Memory B cell (primary cell): Measurements from ENCODE around the gene OCEL1.
"Not testable (repeated sequence)": the region's sequence is repeated elsewhere in the genome, so short reads cannot be mapped to it uniquely, and the experiment has no call there.

Source experiments
- ATAC-seq: fragments of 150-1000 bp; cut with Tn5 transposase; 2 replicates; pipeline ENCODE4 v1.10.0; 2021; ENCODE audit warnings: low read depth, mild to moderate bottlenecking, moderate library complexity
- DNase-seq, 2 donors: peaks; one replicate each; pipeline ENCODE4 v3.0.0; 2022; ENCODE audit warnings: low spot score in 2 of 2
- H3K27ac Mint-ChIP-seq: one replicate; pipeline ENCODE4 v1.8.0; 2022; ENCODE audit warnings: mild to moderate bottlenecking, moderate library complexity, mixed read lengths
- H3K27me3 Mint-ChIP-seq: one replicate; pipeline ENCODE4 v1.8.0; 2022; ENCODE audit warnings: mixed read lengths
- H3K36me3 Mint-ChIP-seq: one replicate; pipeline ENCODE4 v1.8.0; 2022; ENCODE audit warnings: mild to moderate bottlenecking, mixed read lengths
- H3K4me1 Mint-ChIP-seq: one replicate; pipeline ENCODE4 v1.8.0; 2022; ENCODE audit warnings: mixed read lengths
- H3K4me3 Mint-ChIP-seq: one replicate; pipeline ENCODE4 v1.8.0; 2022; ENCODE audit warnings: mild to moderate bottlenecking, moderate library complexity, mixed read lengths
- H3K9me3 Mint-ChIP-seq: one replicate; pipeline ENCODE4 v1.8.0; 2022; ENCODE audit warnings: mixed read lengths

OCEL1 gene

GRCh38 chr19:17255150-17255621, 29.2 kb downstream of the OCEL1 start:
- Mint-ChIP-seq H3K36me3 (no peaks in the 10 kb centered on the region), H3K27ac (no peak overlapping the region), H3K4me3 (no peak overlapping the region), H3K27me3 (no peaks in the 10 kb centered on the region), H3K4me1 (no peaks in the 10 kb centered on the region), H3K9me3 (no peaks in the 10 kb centered on the region)
- no peak for ATAC-seq
- no peak for DNase-seq

DNA sequence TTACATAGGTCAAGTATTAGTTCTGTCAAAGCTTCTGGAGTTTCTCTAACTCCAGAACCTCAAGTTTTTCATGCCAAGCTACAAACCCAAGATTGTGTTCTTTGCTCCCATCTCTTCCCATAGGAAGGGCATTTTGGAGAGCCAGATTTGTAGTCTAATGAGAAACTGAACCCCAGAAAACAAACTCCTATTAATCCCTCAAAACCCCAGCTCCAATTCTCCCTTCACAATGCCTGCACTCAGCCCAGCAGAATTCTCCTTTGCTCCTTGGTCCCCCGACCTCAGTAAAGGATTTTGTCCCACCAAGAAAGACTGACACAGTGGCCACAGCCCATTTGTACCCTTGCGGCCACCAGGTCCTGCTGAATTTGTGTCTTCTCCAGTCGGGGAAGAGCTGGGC, 30.1 kb downstream of the OCEL1 start:
- H3K27me3 Mint-ChIP-seq = no peaks in the 10 kb centered on the region
- no peak for DNase-seq
- no peaks in the 10 kb centered on the region for H3K36me3 Mint-ChIP-seq
- ATAC-seq = no peak
- H3K9me3 Mint-ChIP-seq = no peaks in the 10 kb centered on the region
- no peak overlapping the region for H3K4me3 Mint-ChIP-seq
- H3K27ac Mint-ChIP-seq = no peak overlapping the region
- H3K4me1 Mint-ChIP-seq = peaks cover 5% of the 10 kb centered on the region

GRCh38 chr19:17259118-17259780, 33.2 kb downstream of the OCEL1 start:
- no peak overlapping the region for H3K27ac Mint-ChIP-seq
- H3K9me3 Mint-ChIP-seq = no peaks in the 10 kb centered on the region
- no peak for DNase-seq
- no peaks in the 10 kb centered on the region for H3K36me3 Mint-ChIP-seq
- H3K4me3 Mint-ChIP-seq = no peak overlapping the region
- no peaks in the 10 kb centered on the region for H3K27me3 Mint-ChIP-seq
- peaks cover 5% of the 10 kb centered on the region for H3K4me1 Mint-ChIP-seq
- no peak for ATAC-seq

DNA sequence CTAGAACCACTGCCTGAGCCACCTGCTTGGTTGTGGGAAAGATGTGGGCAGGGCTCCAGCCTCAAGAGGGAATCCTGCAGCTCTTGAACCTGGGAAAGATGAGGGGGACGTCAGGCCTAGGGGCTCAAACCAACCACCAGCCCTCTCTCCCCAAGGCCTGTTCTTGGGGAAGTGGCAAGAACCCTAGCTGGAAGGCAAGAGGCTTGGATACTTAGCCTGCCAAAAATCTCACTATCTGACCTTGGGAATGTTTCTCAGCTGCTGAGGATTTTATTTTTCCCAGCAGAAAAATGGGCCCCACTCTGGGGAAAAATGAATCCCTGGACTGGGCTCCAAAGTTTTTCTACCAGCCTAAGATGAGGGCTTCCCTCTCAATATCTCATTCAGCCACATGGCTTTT, 33.9 kb downstream of the OCEL1 start:
- Mint-ChIP-seq H3K36me3 (no peaks in the 10 kb centered on the region), H3K4me1 (peaks cover 10% of the 10 kb centered on the region), H3K4me3 (no peak overlapping the region), H3K9me3 (no peaks in the 10 kb centered on the region), H3K27ac (no peak overlapping the region), H3K27me3 (no peaks in the 10 kb centered on the region)
- DNase-seq (no peak), ATAC-seq (no peak)

- Mint-ChIP-seq H3K9me3 (no peaks in the 10 kb centered on the region), H3K4me1 (peaks cover 10% of the 10 kb centered on the region), H3K27me3 (no peaks in the 10 kb centered on the region), H3K36me3 (no peaks in the 10 kb centered on the region), H3K4me3 (no peak overlapping the region), H3K27ac (no peak overlapping the region)
- peak; percentile 90 to 91 for DNase-seq
- ATAC-seq = peak; percentile 100
Measured at GRCh38 chr19:17260842-17261325, 34.9 kb downstream of the OCEL1 start.

GRCh38 chr19:17262557-17262956, 36.5 kb downstream of the OCEL1 start:
- ATAC-seq = no peak
- Mint-ChIP-seq H3K36me3 (no peaks in the 10 kb centered on the region), H3K9me3 (no peaks in the 10 kb centered on the region), H3K4me3 (no peak overlapping the region), H3K27ac (no peak overlapping the region), H3K27me3 (no peaks in the 10 kb centered on the region), H3K4me1 (peaks cover 10% of the 10 kb centered on the region)
- DNase-seq = no peak

DNA sequence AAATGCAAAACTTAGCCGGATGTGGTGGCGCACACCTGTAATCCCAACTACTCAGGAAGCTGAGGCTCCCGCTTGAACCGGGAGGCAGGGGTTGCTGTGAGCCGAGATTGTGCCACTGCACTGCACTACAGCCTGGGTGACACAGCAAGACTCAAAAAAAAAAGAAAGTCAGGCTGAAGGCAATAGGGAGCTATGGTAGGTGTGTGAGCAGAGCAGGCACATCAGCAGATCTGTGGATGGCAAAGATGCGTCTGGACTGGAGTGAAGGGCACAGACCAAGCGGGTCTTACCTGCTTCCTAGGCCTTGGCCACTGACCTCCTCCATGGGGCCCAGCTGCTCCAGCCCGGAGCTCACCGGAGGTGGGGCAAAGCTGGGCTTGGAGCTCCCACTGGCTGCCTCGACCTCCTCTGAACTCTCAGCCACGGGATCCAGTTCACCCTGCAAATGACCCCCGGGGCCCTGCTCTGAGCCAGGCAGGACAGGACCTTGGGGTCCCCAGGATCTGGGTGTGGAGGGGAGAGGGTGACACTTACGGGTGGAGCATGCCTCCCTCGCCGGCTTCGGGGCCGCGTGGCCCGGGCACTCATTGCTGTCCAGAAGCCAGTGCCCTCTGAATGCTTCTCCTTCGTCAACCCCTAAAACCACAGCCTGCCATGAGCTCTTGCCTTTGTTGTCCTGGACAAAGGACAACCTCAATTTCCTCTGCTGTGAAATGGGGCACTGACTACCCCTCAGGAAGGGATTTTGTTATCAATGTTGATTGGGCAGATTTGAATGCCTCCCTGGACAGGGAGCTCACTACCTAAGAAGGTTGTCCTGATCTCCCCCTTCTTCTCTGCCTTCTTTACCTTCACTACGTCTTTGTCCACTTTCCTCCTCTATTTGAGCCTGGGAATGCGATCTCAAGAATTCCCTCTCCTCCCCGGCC, 38.0 kb downstream of the OCEL1 start:
- H3K9me3 Mint-ChIP-seq = no peaks in the 10 kb centered on the region
- peaks cover 12% of the 10 kb centered on the region for H3K4me1 Mint-ChIP-seq
- DNase-seq (no peak), ATAC-seq (no peak)
- H3K27ac Mint-ChIP-seq = no peak overlapping the region
- H3K4me3 Mint-ChIP-seq = no peak overlapping the region
- H3K36me3 Mint-ChIP-seq = no peaks in the 10 kb centered on the region
- H3K27me3 Mint-ChIP-seq = no peaks in the 10 kb centered on the region

- H3K4me1 Mint-ChIP-seq = peaks cover 12% of the 10 kb centered on the region
- no peak for DNase-seq
- H3K4me3 Mint-ChIP-seq = no peak within 1 kb of the TSS
- no peak within 1 kb of the TSS for H3K27ac Mint-ChIP-seq
- H3K36me3 Mint-ChIP-seq = no peaks in the 10 kb centered on the region
- H3K9me3 Mint-ChIP-seq = no peaks in the 10 kb centered on the region
- ATAC-seq = no peak
- no peaks in the 10 kb centered on the region for H3K27me3 Mint-ChIP-seq
Measured at GRCh38 chr19:17264641-17264979, 38.6 kb downstream of the OCEL1 start, which contains the start of gene USHBP1. USHBP1 (minus strand) TSS chr19:17264745; CDS start chr19:17264299, 446 bp downstream.

DNA sequence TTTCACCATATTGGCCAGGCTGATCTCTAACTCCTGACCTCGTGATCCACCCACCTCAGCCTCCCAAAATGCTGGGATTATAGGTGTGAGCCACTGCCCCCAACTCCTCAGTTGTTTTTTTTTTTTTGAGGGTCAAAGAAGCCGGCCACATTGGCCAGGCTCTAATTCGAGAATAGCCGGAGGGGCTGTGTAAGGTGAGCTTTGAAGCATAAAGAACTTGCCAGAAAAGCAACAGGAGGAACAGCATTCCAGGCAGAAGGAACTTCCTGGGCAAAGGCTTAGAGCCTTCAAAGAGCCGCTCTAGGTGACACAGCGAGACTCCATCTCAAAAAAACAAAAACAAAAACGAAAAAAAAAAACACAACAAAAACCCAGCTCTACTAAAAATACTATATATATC, 40.0 kb downstream of the OCEL1 start:
- Mint-ChIP-seq H3K36me3 (peaks cover 2% of the 10 kb centered on the region), H3K4me1 (peaks cover 8% of the 10 kb centered on the region), H3K9me3 (no peaks in the 10 kb centered on the region), H3K4me3 (peak overlapping the region; percentile 37), H3K27ac (no peak overlapping the region), H3K27me3 (no peaks in the 10 kb centered on the region)
- ATAC-seq (no peak), DNase-seq (no peak)

GRCh38 chr19:17266589-17266974, 40.6 kb downstream of the OCEL1 start:
- Mint-ChIP-seq H3K4me3 (peak overlapping the region; percentile 72), H3K9me3 (no peaks in the 10 kb centered on the region), H3K36me3 (peaks cover 6% of the 10 kb centered on the region), H3K27me3 (no peaks in the 10 kb centered on the region), H3K4me1 (peaks cover 7% of the 10 kb centered on the region), H3K27ac (peak overlapping the region; percentile 66)
- DNase-seq (no peak), ATAC-seq (peak; percentile 23)

GRCh38 chr19:17266975-17267788, 41.2 kb downstream of the OCEL1 start, which contains the start of gene BABAM1:
BABAM1 (plus strand) TSS chr19:17267443; CDS start chr19:17268807, 1,364 bp downstream.
- peak within 1 kb of the TSS; percentile 66 for H3K27ac Mint-ChIP-seq
- ATAC-seq (peak; percentile 83), DNase-seq (peak; percentile 84 to 96)
- no peaks in the 10 kb centered on the region for H3K9me3 Mint-ChIP-seq
- peak within 1 kb of the TSS; percentile 72 for H3K4me3 Mint-ChIP-seq
- peaks cover 7% of the 10 kb centered on the region for H3K4me1 Mint-ChIP-seq
- H3K36me3 Mint-ChIP-seq = peaks cover 7% of the 10 kb centered on the region
- no peaks in the 10 kb centered on the region for H3K27me3 Mint-ChIP-seq

DNA sequence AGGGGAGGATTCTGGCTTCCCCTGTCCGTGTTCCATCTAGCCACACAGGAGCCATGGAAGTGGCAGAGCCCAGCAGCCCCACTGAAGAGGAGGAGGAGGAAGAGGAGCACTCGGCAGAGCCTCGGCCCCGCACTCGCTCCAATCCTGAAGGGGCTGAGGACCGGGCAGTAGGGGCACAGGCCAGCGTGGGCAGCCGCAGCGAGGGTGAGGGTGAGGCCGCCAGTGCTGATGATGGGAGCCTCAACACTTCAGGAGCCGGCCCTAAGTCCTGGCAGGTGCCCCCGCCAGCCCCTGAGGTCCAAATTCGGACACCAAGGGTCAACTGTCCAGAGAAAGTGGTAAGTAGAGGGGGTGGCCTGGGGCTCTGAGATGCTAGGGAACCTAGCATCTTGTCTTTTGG, 42.7 kb downstream of the OCEL1 start:
- ATAC-seq (no peak), DNase-seq (no peak)
- H3K36me3 Mint-ChIP-seq = peaks cover 8% of the 10 kb centered on the region
- no peaks in the 10 kb centered on the region for H3K9me3 Mint-ChIP-seq
- peaks cover 7% of the 10 kb centered on the region for H3K4me1 Mint-ChIP-seq
- no peak overlapping the region for H3K27ac Mint-ChIP-seq
- H3K27me3 Mint-ChIP-seq = no peaks in the 10 kb centered on the region
- peak overlapping the region; percentile 46 for H3K4me3 Mint-ChIP-seq

GRCh38 chr19:17274892-17275291, 48.9 kb downstream of the OCEL1 start:
- not testable (repeated sequence) for H3K27me3 Mint-ChIP-seq, H3K9me3 Mint-ChIP-seq, H3K4me3 Mint-ChIP-seq, H3K27ac Mint-ChIP-seq, H3K4me1 Mint-ChIP-seq, DNase-seq, ATAC-seq
- H3K36me3 Mint-ChIP-seq = peaks cover 26% of the 10 kb centered on the region
